ENCODE results near the gene OSBPL3. TPM values are rescaled to one million over a fixed set of nuclear protein-coding genes. Genes with fewer than 3 reads are reported as not detected.

OSBPL3 gene
- polyA plus RNA-seq, 3 donors, result 2.6 to 9.2 (median 3.7) TPM

DNA sequence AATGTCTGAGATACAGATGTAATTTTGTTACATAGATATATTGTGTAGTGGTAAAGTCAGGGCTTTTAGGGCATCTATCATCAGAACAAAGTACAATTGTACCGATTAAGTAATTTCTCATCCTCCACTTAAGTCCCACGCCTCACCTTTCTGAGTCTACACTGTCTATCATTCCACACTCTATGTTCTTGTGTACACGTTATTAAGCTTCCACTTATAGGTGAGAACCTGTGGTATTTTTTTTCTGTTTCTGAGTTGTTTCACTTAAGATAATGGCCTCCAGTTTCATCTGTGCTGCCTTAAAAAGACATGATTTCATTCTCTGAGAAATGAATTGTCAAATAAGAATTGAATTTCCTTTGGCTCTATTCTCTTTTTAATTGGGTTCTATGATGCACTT lies 15.5 kb upstream of the OSBPL3 start:
- H3K4me3 Mint-ChIP-seq, result no peak overlapping the region
- intact Hi-C loops (cut with micrococcal nuclease), result no loop called here
- Histone ChIP-seq H3K36me3 (replicated peaks in 1 of 2; ENCODE audit: control insufficient read depth in 1 of 2, insufficient read depth in 2 of 2, low read length in 2 of 2) (no peaks in the 10 kb centered on the region), H3K27me3 (ENCODE audit: control insufficient read depth in 2 of 2, insufficient read depth in 2 of 2, low read length in 2 of 2) (no peaks in the 10 kb centered on the region), H3K27ac (ENCODE audit: low read depth in 1 of 2, low read length in 2 of 2) (no peak overlapping the region), H2AFZ (ENCODE audit: insufficient read depth, low read depth, low read length, poor library complexity, severe bottlenecking) (no peak overlapping the region), H3K79me2 (ENCODE audit: insufficient read depth, low read length) (no peaks in the 10 kb centered on the region), H3K4me1 (ENCODE audit: control insufficient read depth in 1 of 2, insufficient read depth in 2 of 2, low read length in 2 of 2) (no peaks in the 10 kb centered on the region), H3K9ac (ENCODE audit: insufficient read depth, low read length, poor library complexity, severe bottlenecking) (no peak overlapping the region), H3K4me2 (replicated peaks; ENCODE audit: extremely low read depth, low read length, poor library complexity, severe bottlenecking) (no peak overlapping the region), H3K4me3 (replicated peaks in 1 of 3; ENCODE audit: low read depth in 2 of 3, low read length in 3 of 3) (no peak overlapping the region), H4K20me1 (ENCODE audit: insufficient read depth, low read length) (no peaks in the 10 kb centered on the region), H3K9me3 (replicated peaks in 1 of 2; ENCODE audit: control insufficient read depth in 1 of 2, insufficient read depth in 1 of 2, low read length in 2 of 2) (no peaks in the 10 kb centered on the region)
- H3K36me3 Mint-ChIP-seq, result no peaks in the 10 kb centered on the region
- peaks cover 1 to 4% (median 2%) of the 10 kb centered on the region in 3 donors for H3K27me3 Mint-ChIP-seq (ENCODE audit: low read depth in 3 of 3)
- H3K9me3 Mint-ChIP-seq, result peaks cover 4 to 13% (median 8%) of the 10 kb centered on the region in 7 donors
- no peak overlapping the region for H3K27ac Mint-ChIP-seq
- DNase-seq, result no peak
- TF ChIP-seq, protein P1, sequence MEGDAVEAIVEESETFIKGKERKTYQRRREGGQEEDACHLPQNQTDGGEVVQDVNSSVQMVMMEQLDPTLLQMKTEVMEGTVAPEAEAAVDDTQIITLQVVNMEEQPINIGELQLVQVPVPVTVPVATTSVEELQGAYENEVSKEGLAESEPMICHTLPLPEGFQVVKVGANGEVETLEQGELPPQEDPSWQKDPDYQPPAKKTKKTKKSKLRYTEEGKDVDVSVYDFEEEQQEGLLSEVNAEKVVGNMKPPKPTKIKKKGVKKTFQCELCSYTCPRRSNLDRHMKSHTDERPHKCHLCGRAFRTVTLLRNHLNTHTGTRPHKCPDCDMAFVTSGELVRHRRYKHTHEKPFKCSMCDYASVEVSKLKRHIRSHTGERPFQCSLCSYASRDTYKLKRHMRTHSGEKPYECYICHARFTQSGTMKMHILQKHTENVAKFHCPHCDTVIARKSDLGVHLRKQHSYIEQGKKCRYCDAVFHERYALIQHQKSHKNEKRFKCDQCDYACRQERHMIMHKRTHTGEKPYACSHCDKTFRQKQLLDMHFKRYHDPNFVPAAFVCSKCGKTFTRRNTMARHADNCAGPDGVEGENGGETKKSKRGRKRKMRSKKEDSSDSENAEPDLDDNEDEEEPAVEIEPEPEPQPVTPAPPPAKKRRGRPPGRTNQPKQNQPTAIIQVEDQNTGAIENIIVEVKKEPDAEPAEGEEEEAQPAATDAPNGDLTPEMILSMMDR (IDR thresholded peaks at IDR 0.05), result no peak
- H3K4me1 Mint-ChIP-seq, result no peaks in the 10 kb centered on the region
- no CpG with 5 or more reads among the region's 3 CpGs for WGBS (ENCODE audit: insufficient coverage)

DNA sequence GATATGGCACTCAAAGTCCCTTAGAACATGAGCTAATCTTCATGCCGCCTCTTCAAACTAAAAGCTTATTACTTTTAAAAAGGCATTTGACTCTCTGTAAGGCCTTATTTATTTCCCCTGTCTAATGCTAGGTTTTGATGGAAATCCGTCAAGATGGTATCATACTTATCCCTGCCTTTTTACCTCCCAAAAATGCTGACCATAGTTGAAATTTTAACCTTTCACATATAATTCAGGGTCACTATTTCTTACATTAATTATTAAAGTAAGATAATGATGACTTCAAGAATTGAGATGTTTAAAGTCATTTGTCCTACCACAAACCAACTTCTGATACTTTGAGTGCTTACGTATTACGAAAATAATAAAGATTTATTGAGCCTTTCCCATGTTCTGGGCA lies 12.3 kb upstream of the OSBPL3 start:
- no peaks in the 10 kb centered on the region for H3K9me3 ChIP-seq (replicated peaks in 1 of 2; ENCODE audit: control insufficient read depth in 1 of 2, insufficient read depth in 1 of 2, low read length in 2 of 2)
- H3K9ac ChIP-seq (ENCODE audit: insufficient read depth, low read length, poor library complexity, severe bottlenecking), result no peak overlapping the region
- DNase-seq, result no peak
- Mint-ChIP-seq H3K36me3 (no peaks in the 10 kb centered on the region), H3K27ac (no peak overlapping the region), H3K27me3 (ENCODE audit: low read depth in 3 of 3) (peaks cover 1 to 4% (median 2%) of the 10 kb centered on the region in 3 donors), H3K4me1 (no peaks in the 10 kb centered on the region), H3K9me3 (no peaks in the 10 kb centered on the region), H3K4me3 (no peak overlapping the region)
- TF ChIP-seq, protein P1 (IDR thresholded peaks at IDR 0.05), result no peak
- no peak overlapping the region for H3K27ac ChIP-seq (ENCODE audit: low read depth in 1 of 2, low read length in 2 of 2)
- no peak overlapping the region for H2AFZ ChIP-seq (ENCODE audit: insufficient read depth, low read depth, low read length, poor library complexity, severe bottlenecking)
- no peaks in the 10 kb centered on the region for H3K4me1 ChIP-seq (ENCODE audit: control insufficient read depth in 1 of 2, insufficient read depth in 2 of 2, low read length in 2 of 2)
- H3K4me2 ChIP-seq (replicated peaks; ENCODE audit: extremely low read depth, low read length, poor library complexity, severe bottlenecking), result no peak overlapping the region
- no peaks in the 10 kb centered on the region for H3K36me3 ChIP-seq (replicated peaks in 1 of 2; ENCODE audit: control insufficient read depth in 1 of 2, insufficient read depth in 2 of 2, low read length in 2 of 2)
- intact Hi-C loops (cut with micrococcal nuclease), result no loop called here
- no peaks in the 10 kb centered on the region for H3K79me2 ChIP-seq (ENCODE audit: insufficient read depth, low read length)
- no peak overlapping the region for H3K4me3 ChIP-seq (replicated peaks in 1 of 3; ENCODE audit: low read depth in 2 of 3, low read length in 3 of 3)
- WGBS (ENCODE audit: insufficient coverage), result 100% methylated on average over 2 of the region's 4 CpGs
- no peaks in the 10 kb centered on the region for H4K20me1 ChIP-seq (ENCODE audit: insufficient read depth, low read length)
- H3K27me3 ChIP-seq (ENCODE audit: control insufficient read depth in 2 of 2, insufficient read depth in 2 of 2, low read length in 2 of 2), result peaks cover 0 to 2% of the 10 kb centered on the region in 2 donors
